NB4 (cell line): ENCODE measurements around the gene SDK2.

ENCODE experiments used
- DNase-seq: peaks from one replicate; pipeline ENCODE4 v3.0.0; 2010; ENCODE audit warnings: low read depth
- H3K4me3 ChIP-seq: one replicate; pipeline ENCODE4 v1.5.1; 2011; ENCODE audit warnings: mild to moderate bottlenecking, low read depth, low read length, moderate library complexity
- CTCF ChIP-seq: IDR thresholded peaks from one replicate; pipeline ENCODE4 v1.5.1; 2012; ENCODE audit warnings: low read depth, low read length
- MAX ChIP-seq: IDR thresholded peaks from 2 replicates; pipeline ENCODE4 v1.6.1; 2011; ENCODE audit warnings: low read depth, low read length
- MYC ChIP-seq: IDR thresholded peaks from 2 replicates; pipeline ENCODE4 v1.6.1; 2011; ENCODE audit warnings: low read depth, low read length
- POLR2A ChIP-seq: IDR thresholded peaks from 2 replicates; pipeline ENCODE4 v1.6.1; 2011; ENCODE audit warnings: mild to moderate bottlenecking; ENCODE audit not compliant: insufficient read length; ENCODE audit errors: extremely low read depth

SDK2 gene

GRCh38 chr17:73485130-73485529 is 159.1 kb downstream of the SDK2 start:
- TF ChIP-seq CTCF (no peak), POLR2A (no peak), MAX (no peak), MYC (no peak)
- no peak for DNase-seq
- no peak overlapping the region for H3K4me3 ChIP-seq

- TF ChIP-seq MAX: no peak
- no peak for TF ChIP-seq POLR2A
- no peak for TF ChIP-seq MYC
- TF ChIP-seq CTCF: no peak
- no peak for DNase-seq
- no peak overlapping the region for H3K4me3 ChIP-seq
Measured at GRCh38 chr17:73482894-73483293, 161.4 kb downstream of the SDK2 start.

- H3K4me3 ChIP-seq: no peak overlapping the region
- no peak for TF ChIP-seq POLR2A
- no peak for TF ChIP-seq MAX
- no peak for TF ChIP-seq MYC
- no peak for TF ChIP-seq CTCF
- DNase-seq: peak; percentile 77
Measured at GRCh38 chr17:73482251-73482716, 162.0 kb downstream of the SDK2 start.

- no peak for DNase-seq
- TF ChIP-seq POLR2A: no peak
- TF ChIP-seq MAX: no peak
- no peak for TF ChIP-seq CTCF
- TF ChIP-seq MYC: no peak
Measured at GRCh38 chr17:73481676-73482075, 162.6 kb downstream of the SDK2 start.

GRCh38 chr17:73480740-73481139 is 163.5 kb downstream of the SDK2 start:
- no peak overlapping the region for H3K4me3 ChIP-seq
- TF ChIP-seq MYC (no peak), MAX (no peak), CTCF (no peak), POLR2A (no peak)
- DNase-seq: peak; percentile 40

More at GRCh38 chr17:73481676-73482075, 162.6 kb downstream of the SDK2 start:
- H3K4me3 ChIP-seq: no peak overlapping the region
